ENCODE results near the gene TMEM273. TPM values are rescaled to one million over a fixed set of nuclear protein-coding genes. Genes with fewer than 3 reads are reported as not detected.

The TMEM273 gene
- total RNA-seq, 4 donors from 2014 or later = 18.6 to 37.9 (median 28.8) TPM

GRCh38 chr10:49162063-49162462, 26.1 kb downstream of the TMEM273 start:
- no peaks in the 10 kb centered on the region for H3K4me1 ChIP-seq
- TF ChIP-seq POLR2A (IDR thresholded peaks at IDR 0.05) = no peak
- TF ChIP-seq CTCF (IDR thresholded peaks at IDR 0.05) = no peak
- TF ChIP-seq EP300 (IDR thresholded peaks at IDR 0.05) = no peak
- H3K27ac ChIP-seq = no peak overlapping the region
- no peaks in the 10 kb centered on the region for H3K27me3 ChIP-seq
- WGBS, 2 donors = 71 to 82% methylated on average over 5 of the region's 5 CpGs
- no peaks in the 10 kb centered on the region for H3K36me3 ChIP-seq
- no peak for DNase-seq (ENCODE audit: low spot score in 2 of 2)
- H3K4me3 ChIP-seq = no peak overlapping the region
- H3K9me3 ChIP-seq = no peaks in the 10 kb centered on the region

- H3K9me3 ChIP-seq = no peaks in the 10 kb centered on the region
- WGBS, 2 donors = 43 to 56% methylated on average over 8 of the region's 8 CpGs
- no peak overlapping the region for H3K4me3 ChIP-seq
- no peak for TF ChIP-seq EP300 (IDR thresholded peaks at IDR 0.05)
- peak in 3 of 5 experiments; percentile 16 to 48 (median 37) for TF ChIP-seq CTCF (IDR thresholded peaks at IDR 0.05)
- no peak for TF ChIP-seq POLR2A (IDR thresholded peaks at IDR 0.05)
- H3K27ac ChIP-seq = no peak overlapping the region
- DNase-seq (ENCODE audit: low spot score in 2 of 2) = no peak
- no peaks in the 10 kb centered on the region for H3K27me3 ChIP-seq
- H3K36me3 ChIP-seq = no peaks in the 10 kb centered on the region
- no peaks in the 10 kb centered on the region for H3K4me1 ChIP-seq
Measured at GRCh38 chr10:49161411-49161997, 26.7 kb downstream of the TMEM273 start.

GRCh38 chr10:49160814-49161213, 27.4 kb downstream of the TMEM273 start:
- WGBS, 2 donors = 92 to 94% methylated on average over 5 of the region's 5 CpGs

GRCh38 chr10:49160110-49160509, 28.1 kb downstream of the TMEM273 start:
- Histone ChIP-seq H3K27me3 (no peaks in the 10 kb centered on the region), H3K9me3 (no peaks in the 10 kb centered on the region), H3K4me3 (no peak overlapping the region), H3K27ac (no peak overlapping the region), H3K4me1 (no peaks in the 10 kb centered on the region), H3K36me3 (no peaks in the 10 kb centered on the region)
- TF ChIP-seq CTCF (IDR thresholded peaks at IDR 0.05) (no peak), POLR2A (IDR thresholded peaks at IDR 0.05) (no peak), EP300 (IDR thresholded peaks at IDR 0.05) (no peak)
- 84 to 85% methylated on average over 5 of the region's 5 CpGs for WGBS, 2 donors
- DNase-seq (ENCODE audit: low spot score in 2 of 2) = no peak

More at GRCh38 chr10:49160814-49161213, 27.4 kb downstream of the TMEM273 start:
- no peaks in the 10 kb centered on the region for H3K27me3 ChIP-seq
- H3K9me3 ChIP-seq = no peaks in the 10 kb centered on the region
- TF ChIP-seq CTCF (IDR thresholded peaks at IDR 0.05) (no peak), EP300 (IDR thresholded peaks at IDR 0.05) (no peak), POLR2A (IDR thresholded peaks at IDR 0.05) (no peak)
- H3K4me3 ChIP-seq = no peak overlapping the region
- no peaks in the 10 kb centered on the region for H3K36me3 ChIP-seq
- H3K4me1 ChIP-seq = no peaks in the 10 kb centered on the region
- no peak for DNase-seq (ENCODE audit: low spot score in 2 of 2)
- no peak overlapping the region for H3K27ac ChIP-seq

GRCh38 chr10:49158915-49159314, 29.3 kb downstream of the TMEM273 start:
- H3K4me1 ChIP-seq = no peaks in the 10 kb centered on the region
- H3K9me3 ChIP-seq = no peaks in the 10 kb centered on the region
- TF ChIP-seq CTCF (IDR thresholded peaks at IDR 0.05) (no peak), EP300 (IDR thresholded peaks at IDR 0.05) (no peak), POLR2A (IDR thresholded peaks at IDR 0.05) (no peak)
- H3K27me3 ChIP-seq = no peaks in the 10 kb centered on the region
- H3K36me3 ChIP-seq = no peaks in the 10 kb centered on the region
- 72 to 74% methylated on average over 3 of the region's 3 CpGs for WGBS, 2 donors
- no peak for DNase-seq (ENCODE audit: low spot score in 2 of 2)
- no peak overlapping the region for H3K27ac ChIP-seq
- no peak overlapping the region for H3K4me3 ChIP-seq

Data from tibial nerve (tissue), 4 donors.